ENCODE results near the gene KSR2.

The KSR2 gene

GRCh38 chr12:117790198-117790597 is 178.6 kb downstream of the KSR2 start:
- H4K12ac ChIP-seq (ENCODE audit: low read depth, low read length), result no peak overlapping the region
- H3K23ac ChIP-seq (ENCODE audit: low read length), result no peak overlapping the region
- no peak overlapping the region for H2BK12ac ChIP-seq (ENCODE audit: low read length)
- H3K4ac ChIP-seq (ENCODE audit: low read depth, low read length), result no peak overlapping the region
- H3K9ac ChIP-seq (ENCODE audit: low read length), result no peak overlapping the region
- no peak overlapping the region for H2BK5ac ChIP-seq (ENCODE audit: low read depth, low read length, poor library complexity)
- no peaks in the 10 kb centered on the region for H3K4me1 ChIP-seq (ENCODE audit: control insufficient read depth in 1 of 2, insufficient read depth in 2 of 2, low read length in 2 of 2)
- WGBS (ENCODE audit: extremely low coverage, insufficient coverage, insufficient read length), result no CpG with 5 or more reads among the region's 2 CpGs
- H3K27ac ChIP-seq (ENCODE audit: low read depth, low read length), result no peak overlapping the region
- no peak overlapping the region for H3K18ac ChIP-seq (ENCODE audit: low read length)
- H3K36me3 ChIP-seq (ENCODE audit: control insufficient read depth in 1 of 2, insufficient read depth in 2 of 2, low read length in 2 of 2), result no peaks in the 10 kb centered on the region
- no peak overlapping the region for H2AFZ ChIP-seq (ENCODE audit: insufficient read depth, low read length, poor library complexity)
- H3K79me2 ChIP-seq (ENCODE audit: control insufficient read depth, insufficient read depth, low read length, poor library complexity), result no peaks in the 10 kb centered on the region
- no peak for DNase-seq
- H3K4me2 ChIP-seq (ENCODE audit: low read length), result no peak overlapping the region
- H3K79me1 ChIP-seq (ENCODE audit: low read length), result no peaks in the 10 kb centered on the region
- H2AK5ac ChIP-seq (ENCODE audit: low read length), result no peak overlapping the region
- no peak overlapping the region for H4K91ac ChIP-seq (ENCODE audit: low read depth, low read length)
- no peak overlapping the region for H3K14ac ChIP-seq (ENCODE audit: low read length)
- no peaks in the 10 kb centered on the region for H3K27me3 ChIP-seq (ENCODE audit: insufficient read depth, low read length)
- no peak overlapping the region for H2BK120ac ChIP-seq (ENCODE audit: insufficient read depth, low read length, poor library complexity)
- H4K8ac ChIP-seq (ENCODE audit: low read depth, low read length), result no peak overlapping the region
- H3K9me3 ChIP-seq (ENCODE audit: insufficient read depth, low read depth, low read length), result peaks cover 18% of the 10 kb centered on the region
- H3K4me3 ChIP-seq (ENCODE audit: low read depth, low read length), result no peak overlapping the region

- H4K91ac ChIP-seq (ENCODE audit: low read depth, low read length), result no peak overlapping the region
- H3K4me2 ChIP-seq (ENCODE audit: low read length), result no peak overlapping the region
- no CpG with 5 or more reads among the region's 7 CpGs for WGBS (ENCODE audit: extremely low coverage, insufficient coverage, insufficient read length)
- no peaks in the 10 kb centered on the region for H3K79me1 ChIP-seq (ENCODE audit: low read length)
- no peak overlapping the region for H3K18ac ChIP-seq (ENCODE audit: low read length)
- peaks cover 16% of the 10 kb centered on the region for H3K9me3 ChIP-seq (ENCODE audit: insufficient read depth, low read depth, low read length)
- H2BK120ac ChIP-seq (ENCODE audit: insufficient read depth, low read length, poor library complexity), result no peak overlapping the region
- H2AFZ ChIP-seq (ENCODE audit: insufficient read depth, low read length, poor library complexity), result no peak overlapping the region
- H3K4ac ChIP-seq (ENCODE audit: low read depth, low read length), result no peak overlapping the region
- no peak overlapping the region for H4K12ac ChIP-seq (ENCODE audit: low read depth, low read length)
- no peak overlapping the region for H2BK12ac ChIP-seq (ENCODE audit: low read length)
- H3K79me2 ChIP-seq (ENCODE audit: control insufficient read depth, insufficient read depth, low read length, poor library complexity), result no peaks in the 10 kb centered on the region
- no peak overlapping the region for H3K9ac ChIP-seq (ENCODE audit: low read length)
- no peak overlapping the region for H3K4me3 ChIP-seq (ENCODE audit: low read depth, low read length)
- DNase-seq, result no peak
- H3K36me3 ChIP-seq (ENCODE audit: control insufficient read depth in 1 of 2, insufficient read depth in 2 of 2, low read length in 2 of 2), result no peaks in the 10 kb centered on the region
- no peak overlapping the region for H4K8ac ChIP-seq (ENCODE audit: low read depth, low read length)
- no peak overlapping the region for H3K27ac ChIP-seq (ENCODE audit: low read depth, low read length)
- H3K27me3 ChIP-seq (ENCODE audit: insufficient read depth, low read length), result no peaks in the 10 kb centered on the region
- no peak overlapping the region for H3K14ac ChIP-seq (ENCODE audit: low read length)
- no peak overlapping the region for H2BK5ac ChIP-seq (ENCODE audit: low read depth, low read length, poor library complexity)
- H3K4me1 ChIP-seq (ENCODE audit: control insufficient read depth in 1 of 2, insufficient read depth in 2 of 2, low read length in 2 of 2), result no peaks in the 10 kb centered on the region
- no peak overlapping the region for H3K23ac ChIP-seq (ENCODE audit: low read length)
- no peak overlapping the region for H2AK5ac ChIP-seq (ENCODE audit: low read length)
Observed at GRCh38 chr12:117789195-117789912, 179.4 kb downstream of the KSR2 start.

DNA sequence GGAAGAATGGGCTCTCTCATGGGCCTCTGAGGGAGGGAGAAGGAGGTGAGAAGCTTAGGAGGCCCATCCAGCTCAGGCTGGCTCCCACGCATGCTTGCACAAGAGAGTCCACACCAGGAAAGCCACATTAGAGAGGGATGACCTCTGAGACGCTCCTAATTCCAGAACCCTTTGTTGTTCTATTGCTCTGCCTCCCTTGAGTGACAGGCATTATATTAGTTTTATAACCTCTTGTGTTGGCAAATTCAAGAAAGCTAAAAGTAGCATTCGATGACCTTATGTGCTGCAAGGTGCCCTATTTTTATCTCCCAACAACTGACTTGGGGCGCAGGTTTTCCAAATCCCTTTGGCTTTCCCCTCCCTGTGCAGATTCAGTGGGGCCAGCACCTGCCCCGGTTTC is 190.1 kb downstream of the KSR2 start:
- Histone ChIP-seq H3K4me3 (ENCODE audit: low read depth, low read length) (no peak overlapping the region), H3K4me2 (ENCODE audit: low read length) (no peak overlapping the region), H4K8ac (ENCODE audit: low read depth, low read length) (no peak overlapping the region), H2BK5ac (ENCODE audit: low read depth, low read length, poor library complexity) (no peak overlapping the region), H3K4ac (ENCODE audit: low read depth, low read length) (no peak overlapping the region), H3K14ac (ENCODE audit: low read length) (no peak overlapping the region), H3K27me3 (ENCODE audit: insufficient read depth, low read length) (no peaks in the 10 kb centered on the region), H2BK120ac (ENCODE audit: insufficient read depth, low read length, poor library complexity) (no peak overlapping the region), H4K91ac (ENCODE audit: low read depth, low read length) (no peak overlapping the region), H2AK5ac (ENCODE audit: low read length) (no peak overlapping the region), H3K9me3 (ENCODE audit: insufficient read depth, low read depth, low read length) (no peaks in the 10 kb centered on the region), H3K79me2 (ENCODE audit: control insufficient read depth, insufficient read depth, low read length, poor library complexity) (no peaks in the 10 kb centered on the region), H2BK12ac (ENCODE audit: low read length) (no peak overlapping the region), H3K9ac (ENCODE audit: low read length) (no peak overlapping the region), H3K4me1 (ENCODE audit: control insufficient read depth in 1 of 2, insufficient read depth in 2 of 2, low read length in 2 of 2) (no peaks in the 10 kb centered on the region), H3K23ac (ENCODE audit: low read length) (no peak overlapping the region), H3K18ac (ENCODE audit: low read length) (no peak overlapping the region), H2AFZ (ENCODE audit: insufficient read depth, low read length, poor library complexity) (no peak overlapping the region), H3K36me3 (ENCODE audit: control insufficient read depth in 1 of 2, insufficient read depth in 2 of 2, low read length in 2 of 2) (no peaks in the 10 kb centered on the region), H3K79me1 (ENCODE audit: low read length) (no peaks in the 10 kb centered on the region), H4K12ac (ENCODE audit: low read depth, low read length) (no peak overlapping the region), H3K27ac (ENCODE audit: low read depth, low read length) (no peak overlapping the region)
- WGBS (ENCODE audit: extremely low coverage, insufficient coverage, insufficient read length), result no CpG with 5 or more reads among the region's 5 CpGs
- no peak for DNase-seq

DNA sequence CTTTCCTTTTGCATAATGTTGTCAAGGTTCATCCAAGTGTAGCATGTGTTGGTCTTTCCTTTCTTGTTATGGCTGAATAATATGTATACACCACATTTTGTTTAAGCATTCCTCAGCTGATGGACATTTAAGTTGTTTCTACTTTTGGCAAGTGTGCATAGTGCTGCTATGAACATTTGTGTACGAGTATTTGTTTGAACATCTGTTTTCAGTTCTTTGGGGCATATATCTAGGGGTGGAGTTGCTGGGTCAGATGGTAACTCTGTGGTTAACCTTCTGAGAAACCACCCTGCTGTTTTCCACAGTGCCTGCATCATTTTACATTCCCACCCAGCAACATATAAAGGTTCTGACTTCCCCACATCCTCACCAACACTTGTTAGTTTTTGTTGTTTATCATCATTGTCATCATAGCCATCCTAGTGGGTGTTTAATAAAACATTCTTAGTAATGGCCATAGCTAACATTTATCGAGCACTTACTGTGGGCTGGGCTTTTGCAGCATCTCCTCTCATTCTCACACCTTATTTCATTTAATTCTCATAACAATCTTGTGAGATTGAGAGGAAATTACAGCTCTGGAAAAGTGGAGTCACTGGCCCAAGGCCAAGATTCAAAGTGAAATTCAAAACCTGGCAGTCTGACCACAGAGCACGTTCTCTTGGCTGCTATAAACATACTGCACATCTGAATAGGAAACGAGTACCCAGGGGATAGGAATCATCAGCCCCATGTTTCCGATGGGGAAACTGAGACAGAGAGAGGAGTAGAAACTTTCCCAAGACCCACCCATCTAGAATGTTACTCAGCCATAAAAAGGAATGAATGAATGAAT is 193.6 kb downstream of the KSR2 start:
- WGBS (ENCODE audit: extremely low coverage, insufficient coverage, insufficient read length), result no CpG with 5 or more reads among the region's 5 CpGs
- Histone ChIP-seq H3K14ac (ENCODE audit: low read length) (no peak overlapping the region), H2BK5ac (ENCODE audit: low read depth, low read length, poor library complexity) (no peak overlapping the region)

More for the DNA sequence above, 193.6 kb downstream of the KSR2 start:
- Histone ChIP-seq H3K9ac (ENCODE audit: low read length) (no peak overlapping the region), H3K79me1 (ENCODE audit: low read length) (no peaks in the 10 kb centered on the region), H2AK5ac (ENCODE audit: low read length) (no peak overlapping the region), H4K91ac (ENCODE audit: low read depth, low read length) (no peak overlapping the region), H2AFZ (ENCODE audit: insufficient read depth, low read length, poor library complexity) (no peak overlapping the region), H4K8ac (ENCODE audit: low read depth, low read length) (no peak overlapping the region), H2BK120ac (ENCODE audit: insufficient read depth, low read length, poor library complexity) (no peak overlapping the region), H3K4me3 (ENCODE audit: low read depth, low read length) (no peak overlapping the region), H3K27ac (ENCODE audit: low read depth, low read length) (no peak overlapping the region), H3K4ac (ENCODE audit: low read depth, low read length) (no peak overlapping the region), H4K12ac (ENCODE audit: low read depth, low read length) (no peak overlapping the region), H3K4me2 (ENCODE audit: low read length) (no peak overlapping the region), H3K23ac (ENCODE audit: low read length) (no peak overlapping the region), H3K27me3 (ENCODE audit: insufficient read depth, low read length) (no peaks in the 10 kb centered on the region), H3K36me3 (ENCODE audit: control insufficient read depth in 1 of 2, insufficient read depth in 2 of 2, low read length in 2 of 2) (no peaks in the 10 kb centered on the region), H2BK12ac (ENCODE audit: low read length) (no peak overlapping the region), H3K18ac (ENCODE audit: low read length) (no peak overlapping the region), H3K4me1 (ENCODE audit: control insufficient read depth in 1 of 2, insufficient read depth in 2 of 2, low read length in 2 of 2) (no peaks in the 10 kb centered on the region), H3K9me3 (ENCODE audit: insufficient read depth, low read depth, low read length) (peaks cover 3% of the 10 kb centered on the region), H3K79me2 (ENCODE audit: control insufficient read depth, insufficient read depth, low read length, poor library complexity) (no peaks in the 10 kb centered on the region)
- no peak for DNase-seq
